Liver (tissue), 3 donors: Measurements from ENCODE around the gene APBA2.

ENCODE experiments used
- ATF3 ChIP-seq: IDR thresholded peaks from 2 replicates; pipeline ENCODE4 v1.6.1; 2016; ENCODE audit warnings: antibody characterized with exemption
- CTCF ChIP-seq: fragments of 150-350 bp; IDR thresholded peaks from 2 replicates; pipeline ENCODE4 v1.5.1; 2017; ENCODE audit warnings: improper control_type of control experiment, low read depth, low read length; ENCODE audit not compliant: missing input control
- FOXA2 ChIP-seq: IDR thresholded peaks from 2 replicates; pipeline ENCODE4 v1.6.1; 2016; ENCODE audit warnings: antibody characterized with exemption
- MAX ChIP-seq: IDR thresholded peaks from 2 replicates; pipeline ENCODE4 v1.6.1; 2016; ENCODE audit warnings: antibody characterized with exemption
- RAD21 ChIP-seq, 2 donors: IDR thresholded peaks; 2 replicates each; pipeline ENCODE4 v1.6.1; 2016; ENCODE audit warnings: antibody characterized with exemption in 2 of 2, mild to moderate bottlenecking in 2 of 2
- REST ChIP-seq: IDR thresholded peaks from 2 replicates; pipeline ENCODE4 v1.6.1; 2016; ENCODE audit warnings: antibody characterized with exemption, mild to moderate bottlenecking
- SP1 ChIP-seq: IDR thresholded peaks from 2 replicates; pipeline ENCODE4 v1.6.1; 2018; ENCODE audit warnings: antibody characterized with exemption, mild to moderate bottlenecking
- TAF1 ChIP-seq: conservative IDR thresholded peaks from 2 replicates; pipeline ENCODE4 v1.6.1; 2016; ENCODE audit warnings: antibody characterized with exemption, mild to moderate bottlenecking
- YY1 ChIP-seq: IDR thresholded peaks from 2 replicates; pipeline ENCODE4 v1.6.1; 2016; ENCODE audit warnings: antibody characterized with exemption, mild to moderate bottlenecking
- donor health status: healthy.
- donor health status: healthy.

- TF ChIP-seq CTCF (no peak), RAD21 (IDR thresholded peaks at IDR 0.05) (no peak), FOXA2 (no peak), MAX (no peak), ATF3 (no peak), YY1 (no peak), TAF1 (no peak), SP1 (no peak), REST (no peak)
Measured at GRCh38 chr15:28983432-28984311, 97.9 kb downstream of the APBA2 start.
